Fibroblast of skin of left quadriceps (primary cell): ENCODE results near the gene TCN2.
"Not testable (repeated sequence)": the region's sequence is repeated elsewhere in the genome, so short reads cannot be mapped to it uniquely, and the experiment has no call there.

Experiments
- DNase-seq, 2 experiments: peaks; one replicate each; pipeline ENCODE4 v3.0.0-alpha.2; 2013; ENCODE audit warnings: low read depth in 2 of 2

The TCN2 gene

DNA sequence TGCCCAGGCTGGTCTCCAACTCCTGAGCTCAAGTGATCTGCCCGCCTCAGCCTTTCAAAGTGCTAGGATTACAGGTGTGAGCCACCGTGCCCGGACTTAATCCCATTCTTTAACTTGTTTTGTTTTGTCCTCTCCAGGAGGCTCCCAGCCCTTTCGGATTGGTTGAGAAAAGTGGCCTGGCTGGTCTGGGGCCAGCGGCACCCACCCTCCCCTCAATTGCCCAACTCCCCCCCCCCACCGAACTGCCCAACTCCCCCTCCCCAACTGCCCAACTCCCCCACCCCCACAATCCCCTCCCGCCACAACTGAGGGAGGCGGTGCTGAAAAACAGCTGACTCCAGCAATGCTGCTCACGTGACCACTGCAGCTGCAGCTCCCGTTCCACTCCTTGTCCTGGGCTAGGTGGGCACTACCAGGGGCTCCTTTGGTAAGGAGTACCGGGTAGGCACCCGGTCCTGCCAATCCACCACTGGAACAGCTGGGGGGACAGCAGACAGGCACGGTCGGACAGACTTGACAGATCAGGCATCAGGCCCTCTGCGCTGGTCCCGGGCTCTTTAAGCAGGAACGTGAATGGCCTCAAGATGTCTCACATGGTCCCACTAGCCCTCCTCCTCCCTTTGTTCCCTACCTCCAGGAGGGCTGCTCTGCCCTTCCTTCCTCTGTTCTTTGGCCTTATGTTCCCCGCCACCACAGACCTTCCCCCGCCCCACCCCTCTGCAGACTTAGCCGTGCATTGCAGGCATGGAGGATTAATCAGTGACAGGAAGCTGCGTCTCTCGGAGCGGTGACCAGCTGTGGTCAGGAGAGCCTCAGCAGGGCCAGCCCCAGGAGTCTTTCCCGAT is at the start of gene TCN2:
TCN2 (plus strand) TSS at position 720 of the 845 bp plus-strand sequence. CDS start 158 bp downstream, outside the sequence.
- no peak for DNase-seq

GRCh38 chr22:30557243-30557642 is 49.7 kb upstream of the TCN2 start:
- no peak for DNase-seq

GRCh38 chr22:30559889-30560288 is 47.1 kb upstream of the TCN2 start:
- DNase-seq = no peak

DNA sequence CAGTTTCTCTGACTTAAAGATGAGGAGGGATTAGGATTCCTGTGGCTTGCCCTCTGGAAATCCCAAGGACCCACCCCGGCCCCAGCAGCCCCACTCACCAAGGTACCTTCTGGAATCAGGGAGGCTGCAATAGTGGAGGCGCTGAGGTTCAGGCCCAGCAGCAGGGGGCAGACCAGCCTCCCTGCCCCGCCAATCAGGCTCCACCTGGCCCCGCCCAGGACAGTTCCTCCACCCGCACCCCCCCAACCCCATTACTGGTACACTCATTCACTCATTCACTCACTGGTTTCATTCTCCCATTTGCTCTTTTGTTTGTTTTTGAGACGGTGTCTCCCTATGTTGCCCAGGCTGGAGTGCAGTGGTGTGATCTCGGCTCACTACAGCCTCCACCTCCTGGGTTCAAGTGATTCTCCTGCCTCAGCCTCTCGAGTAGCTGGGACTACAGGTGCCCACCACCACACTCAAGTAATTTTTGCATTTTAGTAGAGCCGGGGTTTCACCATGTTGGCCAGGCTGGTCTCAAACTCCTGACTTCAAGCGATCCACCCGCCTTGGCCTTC is 46.3 kb upstream of the TCN2 start:
- DNase-seq = not testable (repeated sequence)

- no peak for DNase-seq
Observed at GRCh38 chr22:30561402-30562189, 45.4 kb upstream of the TCN2 start.

DNA sequence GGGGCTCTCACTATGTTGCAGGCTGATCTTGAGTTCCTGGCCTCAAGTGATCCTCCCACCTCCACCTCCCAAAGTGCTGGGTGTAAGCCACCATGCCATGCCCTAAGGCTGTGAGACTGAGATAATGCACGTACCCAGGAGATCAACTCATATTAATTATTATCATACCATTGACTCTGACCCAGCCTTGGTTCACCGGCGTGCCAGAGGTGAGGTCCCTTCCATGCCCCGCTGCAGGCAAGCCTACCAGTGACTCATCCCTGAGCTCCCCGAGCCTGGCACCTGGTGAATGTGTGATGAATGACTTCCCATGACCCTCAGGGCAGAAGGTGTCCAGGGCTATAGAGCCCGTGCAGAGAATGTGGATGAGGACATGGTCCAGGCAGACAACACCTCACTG is 44.6 kb upstream of the TCN2 start:
- no peak for DNase-seq

DNA sequence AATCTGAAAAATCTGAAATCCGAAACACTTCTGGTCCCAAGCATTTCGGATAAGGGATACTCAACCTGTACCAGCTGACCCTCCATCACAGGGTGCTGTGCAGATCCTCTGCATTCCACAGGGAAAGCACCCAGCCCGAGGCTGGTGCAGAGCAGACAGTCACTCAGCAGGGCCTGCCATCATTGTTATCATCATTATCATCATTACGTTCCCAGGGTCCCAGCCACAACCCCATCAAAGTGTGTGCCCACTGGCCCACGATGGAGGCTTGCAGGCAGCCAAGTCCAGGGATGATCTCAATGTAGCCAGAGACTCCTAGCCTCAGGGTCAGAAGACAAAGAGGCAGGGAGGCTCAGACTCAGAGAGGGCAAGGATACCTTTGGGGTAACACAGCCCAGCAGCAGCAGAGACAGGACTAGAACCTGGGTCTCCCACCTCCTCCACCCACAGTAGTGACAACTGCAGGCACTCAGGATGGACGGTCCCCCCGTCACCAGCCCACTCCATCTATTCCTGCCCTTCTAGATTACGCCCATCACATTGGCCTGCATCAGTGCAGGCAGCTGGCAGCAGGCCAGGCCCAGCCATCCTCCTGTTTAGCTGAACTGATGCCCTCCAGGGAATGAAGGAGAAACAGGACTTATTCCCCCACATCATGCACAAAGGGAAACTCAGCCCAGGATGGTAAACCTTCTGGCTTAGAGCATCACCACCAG is 42.8 kb upstream of the TCN2 start:
- DNase-seq = no peak

- DNase-seq = no peak
Observed at GRCh38 chr22:30564761-30565119, 42.2 kb upstream of the TCN2 start.

GRCh38 chr22:30565341-30565740 is 41.6 kb upstream of the TCN2 start:
- DNase-seq = no peak

DNA sequence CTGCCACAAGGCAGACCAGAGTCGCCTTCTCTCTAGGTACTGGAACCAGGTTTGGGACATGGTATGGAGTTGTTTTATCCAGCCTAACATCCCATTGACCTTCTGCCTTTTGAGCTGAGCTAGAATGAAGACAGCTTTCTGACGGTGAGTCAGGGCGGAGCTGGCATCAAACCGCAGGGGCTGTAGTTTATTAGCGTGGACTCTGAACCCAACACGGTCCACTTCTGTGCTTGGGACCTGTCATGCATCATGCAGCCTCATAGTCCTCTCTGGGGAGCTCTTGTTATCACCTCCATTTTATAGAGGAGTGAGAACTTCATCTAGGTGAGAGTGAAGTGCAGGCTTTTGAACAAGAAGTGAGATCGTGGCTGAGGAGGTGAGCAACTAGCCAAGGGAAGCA is 40.8 kb upstream of the TCN2 start:
- no peak for DNase-seq

- not testable (repeated sequence) for DNase-seq
Observed at GRCh38 chr22:30567277-30567676, 39.7 kb upstream of the TCN2 start.

- no peak for DNase-seq
Observed at GRCh38 chr22:30568137-30568805, 38.7 kb upstream of the TCN2 start.

DNA sequence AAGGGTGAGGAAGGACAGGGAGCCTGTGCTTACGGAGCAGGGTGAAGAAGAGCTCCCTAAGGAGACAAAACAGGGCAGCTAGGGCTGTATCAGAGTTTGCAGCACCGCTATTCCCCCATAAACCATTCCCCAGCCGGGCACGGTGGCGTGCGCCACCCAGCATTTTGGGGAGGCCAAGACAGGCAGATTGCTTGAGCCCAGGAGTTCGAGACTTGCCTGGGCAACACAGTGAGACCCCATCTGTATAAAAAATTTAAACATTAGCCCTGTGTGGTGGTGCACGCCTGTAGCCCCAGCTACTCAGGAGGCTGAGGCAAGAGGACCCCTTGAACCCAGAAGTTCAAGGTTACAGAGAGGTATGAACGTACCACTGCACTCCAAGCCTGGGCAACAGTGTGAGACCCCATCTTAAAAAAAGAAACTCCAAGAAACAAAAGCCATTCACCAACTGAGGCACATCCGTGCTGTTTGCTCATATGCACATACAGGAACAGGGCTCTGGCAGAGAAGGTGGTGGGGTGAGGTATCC is 37.2 kb upstream of the TCN2 start:
- no peak for DNase-seq

DNA sequence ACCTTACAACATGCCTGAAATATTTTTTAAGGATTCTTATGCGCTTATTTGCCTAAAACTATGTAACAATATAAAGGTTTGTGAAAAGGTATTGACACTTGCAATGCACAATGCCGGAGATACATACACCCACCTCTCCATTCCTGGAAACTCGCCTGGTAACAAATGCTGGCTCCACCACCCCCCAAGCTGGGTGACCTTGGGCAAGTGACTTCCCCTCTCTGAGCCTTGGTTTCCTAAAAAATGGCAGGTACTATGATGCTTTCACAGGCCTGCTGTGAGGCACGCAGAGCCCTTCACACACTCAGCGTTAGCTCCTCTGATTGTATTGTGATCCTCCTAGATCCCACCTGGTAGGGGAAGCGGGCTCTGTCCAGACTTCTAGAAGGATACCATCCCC is 34.8 kb upstream of the TCN2 start:
- DNase-seq = no peak

DNA sequence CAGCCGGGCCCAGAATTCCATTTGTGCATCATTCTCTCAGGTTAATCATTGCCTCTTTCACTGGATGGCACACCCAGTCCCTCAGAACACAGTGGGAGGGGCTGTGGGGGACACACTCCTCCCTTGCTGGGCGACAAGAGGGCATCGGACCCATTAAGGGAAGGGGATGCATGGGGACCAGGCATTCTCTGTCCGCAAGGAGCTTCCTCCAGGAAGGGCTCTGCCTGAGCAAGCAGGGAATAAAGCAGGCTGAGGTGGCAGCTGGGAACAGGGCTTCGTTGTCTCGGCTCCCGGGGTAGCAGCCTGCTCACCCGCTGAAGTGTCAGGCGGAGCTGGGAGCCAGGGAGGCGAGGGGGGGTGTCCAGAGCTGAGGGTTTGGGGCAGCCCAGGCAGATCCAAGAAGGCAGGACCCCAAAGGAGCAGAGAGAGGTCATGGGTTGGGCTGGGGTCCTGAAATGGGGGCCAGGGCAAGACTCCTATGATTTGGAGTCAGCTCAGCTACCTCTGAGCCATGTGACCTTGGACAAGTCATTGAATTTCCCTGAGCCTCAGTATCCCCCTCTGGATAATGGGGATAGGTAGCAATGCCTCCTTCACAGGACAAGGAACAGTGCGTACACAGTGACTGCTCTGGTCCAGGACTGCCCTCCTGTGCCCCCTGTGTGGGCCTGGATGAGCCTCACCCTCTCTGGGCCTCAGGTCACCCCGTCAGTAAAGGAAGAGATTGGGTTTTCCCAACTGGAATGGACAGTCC is 34.0 kb upstream of the TCN2 start:
- DNase-seq = no peak

DNA sequence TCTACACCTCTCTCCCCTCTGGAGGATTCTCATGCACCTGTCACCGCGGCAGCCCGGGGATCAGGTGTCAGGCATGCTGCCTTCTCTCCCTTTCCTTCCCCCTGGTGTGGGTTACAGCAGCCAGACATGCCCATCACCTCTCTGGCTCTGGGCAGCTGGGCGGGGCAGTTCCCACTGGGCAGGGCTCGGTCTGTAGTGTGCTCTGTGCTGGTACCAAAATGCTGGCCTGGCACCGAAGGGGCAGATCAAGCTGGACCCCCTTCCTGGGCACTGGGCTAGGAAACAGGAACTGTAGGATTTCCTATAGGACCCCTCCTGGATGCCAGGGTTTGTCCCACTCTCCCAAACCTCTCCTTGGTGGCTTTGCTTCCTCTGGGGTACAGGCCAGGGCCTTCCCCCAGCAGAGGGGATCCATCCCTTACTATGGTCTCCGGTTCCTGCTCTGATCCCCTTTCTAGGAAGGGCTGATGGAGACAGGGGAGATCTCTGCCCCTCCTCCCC is 33.3 kb upstream of the TCN2 start:
- no peak for DNase-seq

DNA sequence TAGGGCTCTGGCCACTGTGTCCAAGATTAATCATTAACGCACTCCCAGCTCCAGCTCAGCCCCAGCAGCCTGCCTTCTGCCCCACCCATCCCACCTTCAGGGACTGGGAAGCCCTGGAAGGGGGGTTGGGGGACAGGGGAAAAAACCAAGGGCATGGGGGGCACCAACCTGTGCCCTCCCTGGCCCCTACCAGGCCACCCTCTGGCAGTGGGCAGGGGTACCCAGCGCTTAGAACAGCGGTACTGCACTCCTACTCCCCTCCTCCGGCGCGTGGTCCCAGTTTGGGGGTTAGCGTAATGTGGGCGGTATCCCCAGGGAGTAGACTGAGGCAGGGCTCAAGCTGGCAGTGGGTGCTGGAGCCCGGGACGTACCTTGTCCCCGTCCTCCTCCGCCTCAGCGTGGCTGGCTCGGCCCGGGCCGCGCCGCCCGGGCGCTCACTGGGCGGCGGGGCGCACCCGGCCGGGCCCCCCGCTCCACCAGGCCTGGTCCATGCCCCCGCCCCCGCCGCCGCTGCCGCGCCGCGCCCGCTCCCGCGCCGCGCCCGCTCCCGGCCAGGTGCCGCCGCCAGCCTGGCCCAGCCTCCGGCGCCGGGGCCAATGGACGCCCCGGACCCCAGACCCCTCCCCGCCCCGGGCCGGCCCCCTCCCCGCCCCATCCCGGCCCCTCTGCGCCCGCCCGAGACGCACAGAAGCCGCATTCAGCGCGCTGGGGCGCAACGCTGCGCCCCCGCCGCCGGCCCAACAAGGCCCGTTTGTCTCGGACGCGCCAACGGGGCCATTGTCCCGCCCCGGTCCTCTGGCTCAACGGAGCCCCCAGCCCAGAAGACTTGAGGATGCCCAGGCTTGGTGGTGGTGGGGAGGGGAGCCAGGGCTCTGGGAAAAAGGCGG is 32.6 kb upstream of the TCN2 start, which contains the start of gene GAL3ST1:
GAL3ST1 (minus strand) TSS at position 571 of the 887 bp plus-strand sequence. CDS start 17,273 bp downstream, outside the sequence.
- DNase-seq = no peak

DNA sequence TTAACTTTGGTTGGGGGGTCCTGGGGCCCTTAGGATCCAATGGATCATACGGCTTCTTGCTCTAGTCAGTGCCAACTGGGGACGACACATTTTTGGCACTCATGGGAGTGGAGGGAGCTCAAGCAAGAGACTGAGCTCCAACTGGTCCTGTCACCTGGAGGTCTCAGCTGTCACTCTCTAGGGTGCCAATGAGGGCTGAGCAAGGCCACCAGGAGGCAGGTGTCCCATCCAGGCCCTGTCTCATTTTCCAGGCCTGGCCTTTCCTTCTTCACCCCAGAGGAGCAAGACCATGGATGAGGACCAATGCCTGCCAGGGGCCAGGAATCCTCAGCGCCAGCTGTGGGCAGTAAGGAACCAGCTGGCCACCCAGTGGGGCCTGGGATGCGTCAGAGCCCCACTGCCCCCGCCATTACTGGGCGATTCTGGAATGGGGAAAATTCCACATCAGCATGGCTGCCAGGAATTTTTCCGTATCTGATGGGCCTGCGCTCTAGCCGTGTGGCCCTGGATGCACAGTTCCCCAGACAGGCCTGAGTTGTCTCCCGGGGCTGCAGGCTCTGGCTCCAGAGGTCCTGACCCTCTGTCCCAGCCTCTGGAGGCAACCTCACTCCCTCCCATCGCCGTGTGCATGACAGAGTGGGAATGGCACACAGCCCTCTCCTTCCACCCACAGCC is 31.8 kb upstream of the TCN2 start:
- no peak for DNase-seq

- no peak for DNase-seq
Observed at GRCh38 chr22:30575859-30576258, 31.1 kb upstream of the TCN2 start.
